Measurements from ENCODE around the gene CSF3R.

DNA sequence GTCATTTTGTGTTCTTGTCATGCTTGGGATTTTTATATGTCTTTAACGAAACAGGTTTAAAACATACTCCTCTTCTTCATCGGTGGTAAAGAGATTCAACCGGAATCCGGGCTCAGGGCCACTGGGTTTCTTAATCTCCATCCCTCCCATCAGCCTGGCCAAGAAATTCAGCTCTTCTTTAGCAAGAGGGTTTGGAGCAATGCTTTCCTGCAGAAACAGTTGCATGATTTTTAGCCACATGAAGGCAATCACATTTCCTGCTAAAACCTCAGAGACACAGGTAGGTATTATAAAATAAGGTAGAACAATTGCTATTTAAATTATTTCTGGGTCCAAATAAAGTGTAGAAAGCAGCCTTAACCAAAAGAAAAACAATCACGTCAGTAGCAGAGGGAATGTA lies 62.3 kb downstream of the CSF3R start:
- TF ChIP-seq, protein P1, sequence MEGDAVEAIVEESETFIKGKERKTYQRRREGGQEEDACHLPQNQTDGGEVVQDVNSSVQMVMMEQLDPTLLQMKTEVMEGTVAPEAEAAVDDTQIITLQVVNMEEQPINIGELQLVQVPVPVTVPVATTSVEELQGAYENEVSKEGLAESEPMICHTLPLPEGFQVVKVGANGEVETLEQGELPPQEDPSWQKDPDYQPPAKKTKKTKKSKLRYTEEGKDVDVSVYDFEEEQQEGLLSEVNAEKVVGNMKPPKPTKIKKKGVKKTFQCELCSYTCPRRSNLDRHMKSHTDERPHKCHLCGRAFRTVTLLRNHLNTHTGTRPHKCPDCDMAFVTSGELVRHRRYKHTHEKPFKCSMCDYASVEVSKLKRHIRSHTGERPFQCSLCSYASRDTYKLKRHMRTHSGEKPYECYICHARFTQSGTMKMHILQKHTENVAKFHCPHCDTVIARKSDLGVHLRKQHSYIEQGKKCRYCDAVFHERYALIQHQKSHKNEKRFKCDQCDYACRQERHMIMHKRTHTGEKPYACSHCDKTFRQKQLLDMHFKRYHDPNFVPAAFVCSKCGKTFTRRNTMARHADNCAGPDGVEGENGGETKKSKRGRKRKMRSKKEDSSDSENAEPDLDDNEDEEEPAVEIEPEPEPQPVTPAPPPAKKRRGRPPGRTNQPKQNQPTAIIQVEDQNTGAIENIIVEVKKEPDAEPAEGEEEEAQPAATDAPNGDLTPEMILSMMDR (IDR thresholded peaks at IDR 0.05) = no peak
- TF ChIP-seq POLR2AphosphoS5 (IDR thresholded peaks at IDR 0.05; ENCODE audit: low read depth, low read length) (no peak), JUND (IDR thresholded peaks at IDR 0.05) (no peak), ELF1 (IDR thresholded peaks at IDR 0.05) (no peak), RCOR1 (IDR thresholded peaks at IDR 0.05; ENCODE audit: low read length) (no peak), TEAD4 (IDR thresholded peaks at IDR 0.05; ENCODE audit: borderline replicate concordance, insufficient read depth) (no peak), EZH2phosphoT487 (IDR thresholded peaks at IDR 0.05; ENCODE audit: borderline replicate concordance, low read depth) (no peak), SIN3A (IDR thresholded peaks at IDR 0.05; ENCODE audit: borderline replicate concordance, low read depth, low read length) (no peak), NRF1 (IDR thresholded peaks at IDR 0.05; ENCODE audit: low read depth, low read length) (no peak), USF2 (IDR thresholded peaks at IDR 0.05; ENCODE audit: borderline replicate concordance, low read depth, low read length) (no peak), FOSL2 (IDR thresholded peaks at IDR 0.05; ENCODE audit: borderline replicate concordance, low read depth) (no peak), TAF1 (IDR thresholded peaks at IDR 0.05; ENCODE audit: borderline replicate concordance, low read depth, low read length) (no peak), FOXJ3 (CRISPR knock-in tag; IDR thresholded peaks at IDR 0.05) (no peak)
- TF ChIP-seq, protein P2, sequence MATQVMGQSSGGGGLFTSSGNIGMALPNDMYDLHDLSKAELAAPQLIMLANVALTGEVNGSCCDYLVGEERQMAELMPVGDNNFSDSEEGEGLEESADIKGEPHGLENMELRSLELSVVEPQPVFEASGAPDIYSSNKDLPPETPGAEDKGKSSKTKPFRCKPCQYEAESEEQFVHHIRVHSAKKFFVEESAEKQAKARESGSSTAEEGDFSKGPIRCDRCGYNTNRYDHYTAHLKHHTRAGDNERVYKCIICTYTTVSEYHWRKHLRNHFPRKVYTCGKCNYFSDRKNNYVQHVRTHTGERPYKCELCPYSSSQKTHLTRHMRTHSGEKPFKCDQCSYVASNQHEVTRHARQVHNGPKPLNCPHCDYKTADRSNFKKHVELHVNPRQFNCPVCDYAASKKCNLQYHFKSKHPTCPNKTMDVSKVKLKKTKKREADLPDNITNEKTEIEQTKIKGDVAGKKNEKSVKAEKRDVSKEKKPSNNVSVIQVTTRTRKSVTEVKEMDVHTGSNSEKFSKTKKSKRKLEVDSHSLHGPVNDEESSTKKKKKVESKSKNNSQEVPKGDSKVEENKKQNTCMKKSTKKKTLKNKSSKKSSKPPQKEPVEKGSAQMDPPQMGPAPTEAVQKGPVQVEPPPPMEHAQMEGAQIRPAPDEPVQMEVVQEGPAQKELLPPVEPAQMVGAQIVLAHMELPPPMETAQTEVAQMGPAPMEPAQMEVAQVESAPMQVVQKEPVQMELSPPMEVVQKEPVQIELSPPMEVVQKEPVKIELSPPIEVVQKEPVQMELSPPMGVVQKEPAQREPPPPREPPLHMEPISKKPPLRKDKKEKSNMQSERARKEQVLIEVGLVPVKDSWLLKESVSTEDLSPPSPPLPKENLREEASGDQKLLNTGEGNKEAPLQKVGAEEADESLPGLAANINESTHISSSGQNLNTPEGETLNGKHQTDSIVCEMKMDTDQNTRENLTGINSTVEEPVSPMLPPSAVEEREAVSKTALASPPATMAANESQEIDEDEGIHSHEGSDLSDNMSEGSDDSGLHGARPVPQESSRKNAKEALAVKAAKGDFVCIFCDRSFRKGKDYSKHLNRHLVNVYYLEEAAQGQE (IDR thresholded peaks at IDR 0.05; ENCODE audit: low read depth, low read length) = no peak
